Measurements from ENCODE around the gene ZNF730. TPM values are rescaled to one million over a fixed set of nuclear protein-coding genes. Genes with fewer than 3 reads are reported as not detected.

ZNF730 gene
- total and polyA plus RNA-seq, 9 of the 15 experiments (the other 6 are each of a cell fraction or from before 2014, with no cell fraction given): 0.28 to 2.0 (median 0.56) TPM

- TF ChIP-seq CBX2 (IDR thresholded peaks at IDR 0.05; ENCODE audit: insufficient read depth, low read length, poor library complexity, severe bottlenecking) (no peak), ZNF586 (CRISPR knock-in tag; conservative IDR thresholded peaks at IDR 0.05) (no peak), ZKSCAN3 (CRISPR knock-in tag; IDR thresholded peaks at IDR 0.05) (no peak), PCBP1 (IDR thresholded peaks at IDR 0.05; ENCODE audit: low read depth, low read length, poor library complexity, severe bottlenecking) (no peak), ATF7 (IDR thresholded peaks at IDR 0.05) (no peak), ZNF785 (CRISPR knock-in tag; IDR thresholded peaks at IDR 0.05) (no peak)
Observed at GRCh38 chr19:23101241-23101640, 15.6 kb upstream of the ZNF730 start (continued).

GRCh38 chr19:23118400-23118799, 1.6 kb downstream of the ZNF730 start:
- no peaks in the 10 kb centered on the region for H3K36me3 ChIP-seq (ENCODE audit: control insufficient read depth, insufficient read depth, low read length)
- intact Hi-C loops (cut with micrococcal nuclease): no loop called here
- H3K9me3 ChIP-seq (replicated peaks; ENCODE audit: control insufficient read depth, insufficient read depth, low read depth, low read length): no peaks in the 10 kb centered on the region
- ATAC-seq (no peak), DNase-seq (ENCODE audit: extremely low read depth in 1 of 4, low spot score in 3 of 4) (no peak), FAIRE-seq (no peak)
- H3K9me1 ChIP-seq (ENCODE audit: control insufficient read depth, insufficient read depth, low read length): no peaks in the 10 kb centered on the region
- no peaks in the 10 kb centered on the region for H3K27me3 ChIP-seq (ENCODE audit: control insufficient read depth in 2 of 2, insufficient read depth in 2 of 2, low read length in 2 of 2)
- no peak overlapping the region for H3K9ac ChIP-seq (ENCODE audit: insufficient read depth in 1 of 2, low read depth in 2 of 2, low read length in 2 of 2)
- no peaks in the 10 kb centered on the region for H3K79me2 ChIP-seq (ENCODE audit: control insufficient read depth, insufficient read depth, low read length)
- in situ Hi-C loops (cut with MboI): no loop called here
- WGBS (ENCODE audit: insufficient coverage, low coverage, missing lambda C conversion rate): 6% methylated on average over 3 of the region's 3 CpGs
- H3K4me2 ChIP-seq (ENCODE audit: insufficient read depth, low read length): no peak overlapping the region
- POLR2A ChIA-PET: no interaction called here
- H3K27ac ChIP-seq (ENCODE audit: extremely low read depth, low read depth, low read length): no peak overlapping the region
- CTCF ChIA-PET (ENCODE audit: low intra/inter-chr PET ratio): no interaction called here
- H2AFZ ChIP-seq (ENCODE audit: low read depth, low read length): no peak overlapping the region
- H3K4me1 ChIP-seq (replicated peaks in 1 of 2; ENCODE audit: control insufficient read depth in 2 of 2, insufficient read depth in 2 of 2, low read length in 2 of 2): no peaks in the 10 kb centered on the region
- no peaks in the 10 kb centered on the region for H4K20me1 ChIP-seq (replicated peaks; ENCODE audit: control insufficient read depth, insufficient read depth, low read length)
- no peak overlapping the region for H3K4me3 ChIP-seq
- TSS peak; percentile 64 for BruUV-seq (replicated peaks)
- TF ChIP-seq PBX2 (CRISPR knock-in tag; IDR thresholded peaks at IDR 0.05; ENCODE audit: low read depth): no peak
- no peak for TF ChIP-seq PBX2 (tag; conservative IDR thresholded peaks at IDR 0.05; ENCODE audit: low read depth)
- TF ChIP-seq CLOCK (CRISPR knock-in tag; IDR thresholded peaks at IDR 0.05; ENCODE audit: borderline replicate concordance): no peak
- TF ChIP-seq ELK1 (CRISPR knock-in tag; IDR thresholded peaks at IDR 0.05): no peak
- TF ChIP-seq MIER1 (IDR thresholded peaks at IDR 0.05; ENCODE audit: low read depth): no peak
- no peak for TF ChIP-seq TBL1XR1 (IDR thresholded peaks at IDR 0.05; ENCODE audit: low read length in 2 of 2)
- TF ChIP-seq CTCFL (IDR thresholded peaks at IDR 0.05; ENCODE audit: borderline replicate concordance, insufficient read depth, low read depth, low read length, poor library complexity, severe bottlenecking): no peak
